Calu3 (cell line): ENCODE data around the gene ULBP2. TPM values are rescaled to one million over a fixed set of nuclear protein-coding genes. Genes with fewer than 3 reads are reported as not detected.
A peak's percentile ranks its signal among the peaks of the same experiment; 100 is the strongest.

Experiments used
- BruUV-seq: library from RNA; stranded (reverse); fragments of 400-500 nt; replicated peaks from 2 replicates; lab custom pipeline; 2021; lab: Mats Ljungman, UMichigan
- CTCF ChIA-PET: fragments of 300-600 bp; sonication (Branson Sonifier 250); formaldehyde crosslinking; loops from one replicate; lab custom pipeline; 2022; ENCODE audit warnings: antibody characterized with exemption; lab: Charles Lee
- DNase-seq: peaks from one replicate; pipeline ENCODE4 v3.0.0; 2022
- H3K27ac Mint-ChIP-seq: one replicate; pipeline ENCODE4 v1.8.0; 2022; ENCODE audit warnings: mixed read lengths; ENCODE audit not compliant: unreplicated experiment
- H3K27me3 Mint-ChIP-seq: one replicate; pipeline ENCODE4 v1.8.0; 2022; ENCODE audit warnings: mixed read lengths; ENCODE audit not compliant: unreplicated experiment
- H3K36me3 Mint-ChIP-seq: one replicate; pipeline ENCODE4 v1.8.0; 2022; ENCODE audit warnings: mild to moderate bottlenecking, moderate library complexity, mixed read lengths; ENCODE audit not compliant: insufficient read depth, unreplicated experiment
- H3K4me1 Mint-ChIP-seq: one replicate; pipeline ENCODE4 v1.8.0; 2022; ENCODE audit warnings: mild to moderate bottlenecking, low read depth, mixed read lengths; ENCODE audit not compliant: unreplicated experiment
- H3K4me3 Mint-ChIP-seq: one replicate; pipeline ENCODE4 v1.8.0; 2022; ENCODE audit warnings: mild to moderate bottlenecking, low read depth, moderate library complexity, mixed read lengths; ENCODE audit not compliant: unreplicated experiment
- H3K9me3 Mint-ChIP-seq: one replicate; pipeline ENCODE4 v1.8.0; 2022; ENCODE audit warnings: low read depth, mixed read lengths; ENCODE audit not compliant: unreplicated experiment
- CTCF ChIP-seq: fragments of 200-600 bp; IDR thresholded peaks from one replicate; pipeline ENCODE4 v1.8.0; 2022; ENCODE audit warnings: antibody characterized with exemption; ENCODE audit not compliant: unreplicated experiment
- intact Hi-C: fragments of 100-400 bp; cut with micrococcal nuclease; formaldehyde crosslinking; loops from one replicate; pipeline ENCODE4 v1.10.0; 2022; ENCODE audit not compliant: unreplicated experiment
- total RNA-seq: library from RNA; stranded (reverse); gene quantifications from 2 replicates; pipeline ENCODE4 v1.2.3, GENCODE V29; 2022

ULBP2 gene
- total RNA-seq, 1 experiment from 2014 or later: 7.1 TPM

GRCh38 chr6:149938571-149939355 lies 3.1 kb upstream of the ULBP2 start:
- Mint-ChIP-seq H3K9me3 (no peaks in the 10 kb centered on the region), H3K27ac (peak overlapping the region; percentile 56), H3K27me3 (peaks cover 66% of the 10 kb centered on the region), H3K4me3 (peak overlapping the region; percentile 66), H3K4me1 (peaks cover 10% of the 10 kb centered on the region), H3K36me3 (peaks cover 35% of the 10 kb centered on the region)
- TF ChIP-seq CTCF: no peak
- DNase-seq: no peak
- no TSS peak for BruUV-seq
- CTCF ChIA-PET: no interaction called here
- intact Hi-C loops: loop anchor here (10.0 kb wide), 1 partner anchor 456 kb away; no protein-coding TSS in a partner anchor

GRCh38 chr6:149939356-149939648 lies 2.5 kb upstream of the ULBP2 start:
- CTCF ChIA-PET: no interaction called here
- peaks cover 61% of the 10 kb centered on the region for H3K27me3 Mint-ChIP-seq
- DNase-seq: no peak
- no peak for TF ChIP-seq CTCF
- intact Hi-C loops: loop anchor here (10.0 kb wide), 1 partner anchor 455 kb away; no protein-coding TSS in a partner anchor
- peak overlapping the region; percentile 66 for H3K4me3 Mint-ChIP-seq
- BruUV-seq: no TSS peak
- H3K4me1 Mint-ChIP-seq: peaks cover 10% of the 10 kb centered on the region
- no peaks in the 10 kb centered on the region for H3K9me3 Mint-ChIP-seq
- H3K36me3 Mint-ChIP-seq: peaks cover 35% of the 10 kb centered on the region
- peak overlapping the region; percentile 56 for H3K27ac Mint-ChIP-seq

- BruUV-seq: no TSS peak
- no peak for TF ChIP-seq CTCF
- Mint-ChIP-seq H3K27me3 (peaks cover 53% of the 10 kb centered on the region), H3K9me3 (no peaks in the 10 kb centered on the region), H3K4me1 (peaks cover 10% of the 10 kb centered on the region), H3K4me3 (no peak overlapping the region), H3K27ac (no peak overlapping the region), H3K36me3 (peaks cover 33% of the 10 kb centered on the region)
- no peak for DNase-seq
- CTCF ChIA-PET: no interaction called here
- intact Hi-C loops: loop anchor here (10.0 kb wide), 1 partner anchor 455 kb away; no protein-coding TSS in a partner anchor
Measured at GRCh38 chr6:149939909-149940671, 1.7 kb upstream of the ULBP2 start.

- DNase-seq: no peak
- no peak overlapping the region for H3K27ac Mint-ChIP-seq
- H3K4me1 Mint-ChIP-seq: peaks cover 10% of the 10 kb centered on the region
- no peaks in the 10 kb centered on the region for H3K9me3 Mint-ChIP-seq
- no TSS peak for BruUV-seq
- no peak overlapping the region for H3K4me3 Mint-ChIP-seq
- intact Hi-C loops: no loop called here
- H3K36me3 Mint-ChIP-seq: peaks cover 29% of the 10 kb centered on the region
- peaks cover 47% of the 10 kb centered on the region for H3K27me3 Mint-ChIP-seq
- TF ChIP-seq CTCF: no peak
- CTCF ChIA-PET: no interaction called here
Measured at GRCh38 chr6:149940672-149940982, 1.2 kb upstream of the ULBP2 start.
